Left kidney (tissue), 2 donors: ENCODE data around the gene MARCO. TPM values are rescaled to one million over a fixed set of nuclear protein-coding genes. Genes with fewer than 3 reads are reported as not detected.
"Not testable (repeated sequence)": the region's sequence is repeated elsewhere in the genome, so short reads cannot be mapped to it uniquely, and the experiment has no call there.

ENCODE experiments used
- DNase-seq: peaks from one replicate; pipeline ENCODE4 v3.0.0-alpha.2; 2013
- polyA plus RNA-seq: library from polyadenylated mRNA; unstranded; fragments of 120-200 nt; gene quantifications from one replicate; pipeline ENCODE4 v1.2.1, GENCODE V29; 2013; ENCODE audit not compliant: insufficient read length

MARCO gene
- polyA plus RNA-seq, 1 donor, result not detected

GRCh38 chr2:118974103-118974993 is 32.4 kb downstream of the MARCO start:
- no peak for DNase-seq

- DNase-seq, result no peak
Measured at GRCh38 chr2:118975133-118975532, 33.1 kb downstream of the MARCO start.

GRCh38 chr2:118978064-118978463 is 36.1 kb downstream of the MARCO start:
- DNase-seq, result no peak

- DNase-seq, result no peak
Measured at GRCh38 chr2:118979152-118979861, 37.3 kb downstream of the MARCO start.

- DNase-seq, result no peak
Measured at GRCh38 chr2:118980022-118980421, 38.0 kb downstream of the MARCO start.

GRCh38 chr2:118980573-118980972 is 38.6 kb downstream of the MARCO start:
- no peak for DNase-seq

- DNase-seq, result no peak
Measured at GRCh38 chr2:118981632-118982031, 39.6 kb downstream of the MARCO start.

- no peak for DNase-seq
Measured at GRCh38 chr2:118982039-118982438, 40.0 kb downstream of the MARCO start.

- no peak for DNase-seq
Measured at GRCh38 chr2:118983133-118983532, 41.1 kb downstream of the MARCO start.

GRCh38 chr2:118983915-118984314 is 41.9 kb downstream of the MARCO start:
- no peak for DNase-seq

- no peak for DNase-seq
Measured at GRCh38 chr2:118986738-118987137, 44.7 kb downstream of the MARCO start.

GRCh38 chr2:118987886-118988285 is 45.9 kb downstream of the MARCO start:
- DNase-seq, result no peak

- no peak for DNase-seq
Measured at GRCh38 chr2:118988706-118989105, 46.7 kb downstream of the MARCO start.

GRCh38 chr2:118989481-118989880 is 47.5 kb downstream of the MARCO start:
- DNase-seq, result no peak

- DNase-seq, result no peak
Measured at GRCh38 chr2:118990757-118991545, 49.0 kb downstream of the MARCO start.

- DNase-seq, result no peak
Measured at GRCh38 chr2:118991554-118991953, 49.6 kb downstream of the MARCO start.

GRCh38 chr2:118992740-118993391 is 50.9 kb downstream of the MARCO start:
- DNase-seq, result no peak

GRCh38 chr2:118993392-118993752 is 51.4 kb downstream of the MARCO start:
- no peak for DNase-seq

GRCh38 chr2:118994172-118994700 is 52.2 kb downstream of the MARCO start:
- DNase-seq, result no peak

- no peak for DNase-seq
Measured at GRCh38 chr2:118994778-118995177, 52.8 kb downstream of the MARCO start.

- not testable (repeated sequence) for DNase-seq
Measured at GRCh38 chr2:119003856-119004255, 61.9 kb downstream of the MARCO start.

- no peak for DNase-seq
Measured at GRCh38 chr2:119004602-119005001, 62.6 kb downstream of the MARCO start.
